Right renal cortex interstitium (tissue), 3 donors: ENCODE results near the gene SLC66A2. TPM values are rescaled to one million over a fixed set of nuclear protein-coding genes. Genes with fewer than 3 reads are reported as not detected.

Experiments used
- DNase-seq, 3 donors: peaks; one replicate each; pipeline ENCODE4 v3.0.0-alpha.2; 2013; ENCODE audit warnings: low read depth in 3 of 3, low spot score in 2 of 3
- polyA plus RNA-seq, 3 donors: library from polyadenylated mRNA; unstranded; fragments of 120-200 nt; gene quantifications; one replicate each; pipeline ENCODE4 v1.2.1, GENCODE V29; 2013; ENCODE audit not compliant: insufficient read length in 3 of 3

The SLC66A2 gene
- polyA plus RNA-seq, 3 donors: 18.2 to 20.8 (median 20.3) TPM

- no peak for DNase-seq
Observed at GRCh38 chr18:79921984-79922965, 29.2 kb downstream of the SLC66A2 start.

- DNase-seq: no peak
Observed at GRCh38 chr18:79919089-79919488, 32.4 kb downstream of the SLC66A2 start.

DNA sequence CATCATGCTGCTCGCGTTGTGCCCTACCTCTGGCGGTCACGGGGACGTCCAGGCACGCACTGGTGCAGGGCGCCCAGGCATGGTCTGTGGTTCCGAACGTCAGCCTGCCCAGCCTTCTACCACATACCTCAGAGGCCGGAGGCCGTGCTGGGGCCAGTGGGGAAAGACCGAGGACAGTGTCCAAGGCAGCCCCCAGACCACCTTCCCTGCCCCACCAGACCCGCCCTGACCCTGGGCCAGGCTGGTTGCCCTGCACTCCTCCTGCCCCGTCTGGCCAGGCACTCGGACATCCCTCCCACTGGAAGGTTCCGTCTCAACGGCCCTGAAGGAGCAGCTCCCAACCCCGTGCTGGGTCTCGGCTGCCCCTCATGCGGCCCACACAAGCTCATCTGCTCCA, 32.8 kb downstream of the SLC66A2 start:
- DNase-seq: no peak

- no peak for DNase-seq
Observed at GRCh38 chr18:79917853-79918614, 33.4 kb downstream of the SLC66A2 start.

- no peak for DNase-seq
Observed at GRCh38 chr18:79917169-79917852, 34.1 kb downstream of the SLC66A2 start.

DNA sequence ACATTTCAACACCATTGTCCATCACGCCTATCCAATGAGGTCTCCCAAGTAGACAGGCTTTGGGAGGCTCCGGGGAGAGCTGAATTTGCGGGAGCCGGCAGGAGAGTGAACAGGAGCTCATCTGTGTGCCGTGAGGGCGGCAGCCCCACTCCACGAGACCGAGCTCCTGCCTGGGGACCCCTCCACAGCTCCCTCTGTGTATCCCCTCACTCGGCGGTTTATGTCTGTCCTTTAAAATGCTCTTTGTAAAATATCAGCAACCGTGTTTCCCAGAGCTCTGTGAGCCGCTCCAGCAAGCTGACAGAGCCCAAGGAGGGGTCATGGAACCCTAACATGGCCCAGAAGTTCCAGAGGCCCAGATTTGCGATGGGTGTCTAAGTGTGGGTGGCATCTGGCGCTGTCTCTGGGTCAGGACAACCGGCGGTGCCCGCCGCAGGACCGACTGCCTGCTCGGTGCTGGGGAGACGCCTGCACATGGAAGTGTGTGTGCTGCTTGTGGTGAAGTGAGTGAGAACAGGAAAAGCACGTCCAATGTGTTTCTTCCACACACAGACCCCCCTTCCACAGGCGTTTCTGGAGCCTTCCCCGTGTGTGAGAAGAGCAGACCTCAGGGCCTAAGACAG, 34.8 kb downstream of the SLC66A2 start:
- no peak for DNase-seq

GRCh38 chr18:79916128-79916494, 35.3 kb downstream of the SLC66A2 start:
- DNase-seq: no peak

- no peak for DNase-seq
Observed at GRCh38 chr18:79915161-79916127, 36.0 kb downstream of the SLC66A2 start.

DNA sequence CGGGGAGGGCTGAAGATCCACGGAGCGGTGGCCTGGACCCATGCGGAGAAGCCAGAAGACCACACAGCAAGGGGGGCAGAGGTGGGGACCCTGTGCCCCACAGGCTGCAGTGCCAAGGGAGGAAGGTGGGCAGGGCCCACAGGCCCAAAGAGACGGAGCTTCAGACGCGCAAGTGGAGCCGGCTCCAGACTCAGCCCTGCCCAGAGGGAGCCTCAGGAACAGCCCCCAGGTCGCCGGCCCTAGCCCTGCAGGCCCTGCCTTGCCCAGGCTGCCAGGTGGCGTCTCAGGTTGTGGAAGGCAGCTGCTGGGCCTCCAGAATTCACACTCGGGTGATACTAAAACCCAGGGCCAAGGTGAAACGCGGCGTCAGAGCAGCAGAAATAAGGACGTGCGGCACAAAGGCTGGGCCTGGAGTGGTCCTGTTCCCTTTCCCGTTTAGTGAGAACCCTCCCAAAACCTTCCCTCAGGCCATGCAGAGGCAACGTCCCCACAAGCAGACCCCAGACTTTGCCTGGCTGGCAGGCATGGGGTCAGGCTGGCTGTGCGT, 36.8 kb downstream of the SLC66A2 start:
- no peak for DNase-seq

DNA sequence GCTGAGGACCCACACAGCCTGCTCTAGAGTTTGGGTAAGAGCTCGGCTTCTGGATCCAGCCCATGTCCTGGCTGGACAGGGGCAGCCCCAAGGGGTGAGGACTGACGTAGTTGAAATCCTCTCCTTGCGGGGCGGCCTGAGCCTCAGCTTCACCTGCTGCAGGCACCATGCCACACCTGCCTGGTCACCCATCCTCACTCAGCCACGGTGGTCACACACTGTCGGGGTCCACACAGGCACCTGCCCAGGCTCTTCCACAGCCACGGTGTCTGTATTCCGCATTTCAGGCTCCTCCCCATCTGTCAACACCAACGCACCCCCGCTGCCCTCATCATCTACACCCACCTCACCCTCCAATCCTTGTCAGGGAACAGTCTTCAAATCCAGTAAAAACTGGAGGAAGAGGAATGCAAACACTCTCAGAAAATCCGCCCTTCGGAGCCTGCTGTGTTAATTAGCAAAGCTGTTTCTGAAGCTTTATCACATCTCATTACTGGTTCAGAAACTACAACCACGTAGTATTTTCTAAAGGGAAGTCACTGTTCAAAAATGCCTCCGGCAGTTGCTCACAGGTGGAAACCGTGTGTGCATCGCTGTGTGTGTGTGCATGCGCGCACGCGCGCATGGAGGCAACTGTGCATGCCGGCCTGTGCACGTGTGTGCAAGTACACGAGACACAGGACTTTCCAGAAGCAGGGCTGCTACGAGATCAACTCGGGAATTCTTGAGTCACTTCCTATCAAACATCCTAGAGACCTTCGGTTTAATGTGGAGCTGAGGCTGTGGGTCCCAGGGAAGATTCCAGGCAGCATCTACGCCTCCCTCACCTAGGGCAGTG, 38.2 kb downstream of the SLC66A2 start:
- no peak for DNase-seq

- no peak for DNase-seq
Observed at GRCh38 chr18:79912409-79912991, 39.0 kb downstream of the SLC66A2 start.

DNA sequence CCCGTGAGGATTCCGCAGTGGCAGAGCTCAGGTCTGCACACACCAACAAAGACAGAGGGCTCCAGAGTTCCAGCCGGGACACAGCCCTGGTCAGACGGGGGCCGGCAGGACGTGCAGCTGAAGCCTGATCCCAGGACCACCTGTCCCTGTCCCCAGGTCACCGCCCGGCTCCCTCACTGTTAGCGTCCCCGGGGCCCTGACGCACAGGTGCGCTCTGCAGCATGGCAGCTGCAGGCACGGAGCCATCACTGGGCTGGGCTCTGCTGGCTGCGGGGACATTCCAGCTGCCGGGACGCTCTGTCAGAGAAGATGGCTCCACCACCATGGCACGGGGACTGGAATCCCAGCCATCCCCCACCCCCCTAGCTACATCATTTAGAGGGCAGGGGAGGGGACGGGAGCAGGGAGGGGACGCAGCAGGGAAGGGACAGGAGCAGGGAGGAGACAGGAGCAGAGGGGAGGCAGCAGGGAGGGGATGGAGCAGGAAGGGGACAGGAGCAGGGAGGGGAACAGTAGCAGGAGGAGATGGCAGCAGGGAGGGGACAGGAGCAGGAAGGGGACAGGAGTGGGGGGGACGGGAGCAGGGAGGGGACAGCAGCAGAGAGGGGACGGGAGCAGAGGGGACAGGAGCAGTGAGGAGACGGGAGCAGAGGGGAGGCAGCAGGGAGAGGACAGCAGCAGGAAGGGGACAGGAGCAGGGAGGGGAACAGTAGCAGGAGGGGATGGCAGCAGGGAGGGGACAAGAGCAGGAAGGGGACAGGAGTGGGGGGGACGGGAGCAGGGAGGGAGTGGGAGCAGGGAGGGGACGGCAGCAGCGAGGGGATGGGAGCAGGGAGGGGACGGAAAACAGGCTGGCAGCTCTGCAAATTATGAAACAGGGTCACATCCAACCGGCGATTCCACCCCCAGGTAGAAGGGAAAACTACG, 39.8 kb downstream of the SLC66A2 start:
- no peak for DNase-seq

GRCh38 chr18:79910563-79911343, 40.7 kb downstream of the SLC66A2 start:
- DNase-seq: no peak

DNA sequence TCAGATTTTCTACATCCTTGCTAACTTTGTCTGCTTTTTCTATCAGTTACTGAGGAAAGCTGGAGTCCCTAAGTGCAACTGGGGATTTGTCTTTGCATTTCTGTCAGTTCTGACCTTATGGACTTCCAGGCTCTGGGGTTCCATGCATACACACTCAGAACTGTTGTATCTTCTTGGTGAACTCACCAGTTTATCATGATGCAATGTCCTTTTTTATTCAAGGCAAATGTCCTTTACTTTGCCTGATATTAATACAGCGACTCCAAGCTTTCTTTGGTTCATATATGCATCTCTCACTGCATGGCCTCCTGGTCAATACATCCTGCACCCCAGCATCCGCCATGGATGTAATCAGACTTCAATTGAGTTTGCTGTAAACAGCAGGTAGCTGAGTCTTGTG, 44.7 kb downstream of the SLC66A2 start:
- DNase-seq: no peak

- no peak for DNase-seq
Observed at GRCh38 chr18:79905993-79906392, 45.5 kb downstream of the SLC66A2 start.

DNA sequence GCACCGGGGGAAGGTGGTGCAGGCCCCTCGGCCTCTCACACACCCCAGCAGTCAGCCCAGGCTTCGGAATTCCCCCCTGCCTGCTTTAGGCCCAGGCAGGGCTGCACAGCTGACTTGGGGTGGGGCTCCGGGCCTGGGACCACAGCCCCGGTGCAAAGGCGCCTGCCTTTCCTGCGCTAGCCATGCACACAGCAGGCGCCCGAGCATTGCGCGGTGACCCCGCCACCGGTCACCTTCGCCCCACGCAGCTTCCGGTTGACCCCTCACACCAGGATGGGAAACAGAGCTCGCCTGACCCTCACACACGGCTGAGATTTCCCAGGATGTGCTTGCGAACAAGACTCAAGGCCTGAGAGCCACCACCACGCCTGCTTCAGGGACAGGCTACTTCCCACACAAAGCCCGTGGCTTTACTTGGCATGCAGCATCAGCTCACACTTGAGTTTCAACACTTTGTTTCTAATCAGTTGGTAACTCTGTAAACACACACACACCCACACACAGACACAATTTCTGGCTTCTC, 46.0 kb downstream of the SLC66A2 start:
- no peak for DNase-seq
